ENCODE data around the gene GJD3. TPM values are rescaled to one million over a fixed set of nuclear protein-coding genes. Genes with fewer than 3 reads are reported as not detected.

The GJD3 gene
- total RNA-seq, 1 donor from 2014 or later, result 0.31 TPM

DNA sequence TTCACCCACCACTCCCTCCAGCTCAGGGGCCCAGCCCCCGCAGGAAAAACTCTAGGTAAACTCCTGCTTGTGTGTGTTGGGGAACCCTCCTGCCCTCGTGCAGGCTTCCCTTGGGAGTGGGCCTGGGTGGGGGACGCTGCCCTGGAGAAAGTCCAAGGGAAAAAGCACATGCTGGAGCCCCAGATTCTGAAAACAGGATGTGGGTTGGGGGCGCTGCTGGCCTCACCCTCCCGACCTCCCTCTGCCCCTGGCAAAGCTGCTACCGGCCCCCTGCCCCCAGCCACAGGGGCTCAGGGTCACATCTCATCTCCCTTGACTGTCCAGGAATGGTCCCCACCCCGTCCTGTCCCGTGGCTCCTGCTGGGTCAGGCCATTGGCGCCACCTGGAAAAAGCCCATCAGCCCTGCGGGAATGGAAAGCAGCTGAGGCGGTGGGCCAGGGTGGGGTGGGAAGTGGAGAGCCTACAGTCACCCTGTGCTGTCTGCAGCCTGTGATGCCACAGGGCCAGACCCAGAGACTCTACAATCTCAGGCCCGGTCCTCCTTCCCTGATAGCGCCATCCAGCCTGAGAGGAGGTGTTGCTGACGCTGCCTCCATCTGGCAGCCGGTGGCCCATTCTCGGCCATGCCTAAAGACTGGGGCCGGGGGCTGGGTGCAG, 2.5 kb upstream of the GJD3 start:
- no peak for DNase-seq

DNA sequence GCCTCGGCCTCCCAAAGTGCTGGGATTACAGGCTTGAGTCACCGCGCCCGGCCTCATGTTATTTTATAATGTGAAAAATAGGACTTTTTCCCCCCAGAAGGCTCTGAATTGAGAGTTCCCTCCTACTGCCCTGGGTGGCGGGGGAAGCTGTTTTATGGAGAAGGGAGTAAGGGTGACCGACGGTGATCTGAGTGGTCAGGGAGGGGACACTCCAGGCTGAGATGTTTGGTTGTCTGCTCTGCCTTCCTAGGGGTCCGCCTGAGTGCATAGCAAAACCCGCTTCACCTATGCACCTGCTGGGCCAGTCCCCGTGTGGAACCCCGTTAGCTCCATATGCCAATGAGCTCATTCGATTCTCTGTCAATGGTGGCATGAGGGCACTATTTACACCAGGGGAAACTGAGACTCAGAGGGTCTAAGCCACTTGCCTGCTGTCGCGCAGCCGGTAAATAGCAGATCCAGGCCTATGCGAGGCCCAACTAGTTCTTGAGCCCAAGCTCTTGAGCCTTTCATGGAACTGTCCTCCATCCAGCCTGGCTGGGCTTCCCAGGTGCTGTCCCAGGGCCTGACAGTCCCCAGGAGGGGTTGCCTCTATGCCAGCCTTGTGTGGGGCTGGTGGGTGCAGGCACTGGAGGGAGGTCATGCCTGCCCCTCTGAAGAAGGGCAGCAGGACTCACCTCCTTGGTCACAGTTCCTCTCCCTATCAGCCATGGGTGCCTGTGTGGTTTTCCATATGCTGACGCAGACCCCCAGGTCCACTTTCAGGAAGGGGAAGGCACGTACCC, 1.7 kb upstream of the GJD3 start:
- DNase-seq, result no peak

DNA sequence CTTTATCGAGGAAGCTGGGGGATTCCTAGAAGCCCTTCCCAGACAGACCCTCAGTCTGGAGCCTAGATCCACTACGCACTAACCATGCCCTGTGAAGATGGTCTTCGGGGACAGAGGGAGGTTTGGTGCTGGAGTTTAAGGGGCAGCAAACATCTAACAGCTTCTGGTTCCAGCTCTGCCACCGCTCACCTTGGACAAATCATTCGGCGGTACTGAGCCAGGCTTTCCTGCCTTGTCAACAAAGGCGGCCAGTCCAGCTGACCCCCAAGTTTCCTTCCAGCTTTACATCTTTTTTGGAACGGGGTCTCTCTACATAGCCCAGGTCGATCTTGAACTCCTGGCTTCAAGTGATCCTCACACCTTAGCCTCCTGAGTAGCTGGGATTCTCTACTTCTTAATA, 369 bp upstream of the GJD3 start:
- no peak for DNase-seq

DNA sequence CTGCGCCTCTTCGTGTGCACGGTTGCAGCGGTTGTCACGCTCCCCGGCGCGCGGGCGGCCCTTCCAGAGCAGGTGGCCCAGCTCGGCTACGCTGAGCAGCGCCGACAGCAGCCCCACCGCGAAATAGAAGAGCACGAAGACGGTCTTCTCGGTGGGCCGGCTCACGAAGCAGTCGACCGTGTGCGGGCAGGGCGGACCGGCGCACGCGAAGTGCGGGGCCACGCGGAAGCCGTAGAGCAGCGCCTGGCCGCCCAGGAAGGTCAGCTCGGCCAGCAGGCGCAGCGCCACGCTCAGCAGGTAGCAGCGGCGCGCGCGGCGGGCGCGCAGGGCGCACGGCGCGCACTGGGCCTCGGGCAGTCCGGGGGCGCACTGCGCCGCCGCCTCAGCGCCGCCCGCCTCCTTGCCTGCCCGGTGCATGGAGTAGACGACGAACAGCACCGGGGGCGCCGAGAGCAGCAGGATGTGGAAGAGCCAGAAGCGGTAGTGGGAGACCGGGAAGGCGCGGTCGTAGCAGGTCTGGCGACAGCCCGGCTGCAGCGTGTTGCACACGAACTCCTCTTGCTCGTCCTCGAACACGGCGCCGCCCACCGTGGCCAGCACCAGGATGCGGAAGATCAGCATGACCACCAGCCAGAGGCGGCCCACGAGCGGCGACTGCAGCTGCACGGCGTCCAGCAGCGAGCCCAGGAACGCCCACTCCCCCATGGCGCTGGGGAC, 1.3 kb downstream of the GJD3 start:
- DNase-seq, result no peak

DNA sequence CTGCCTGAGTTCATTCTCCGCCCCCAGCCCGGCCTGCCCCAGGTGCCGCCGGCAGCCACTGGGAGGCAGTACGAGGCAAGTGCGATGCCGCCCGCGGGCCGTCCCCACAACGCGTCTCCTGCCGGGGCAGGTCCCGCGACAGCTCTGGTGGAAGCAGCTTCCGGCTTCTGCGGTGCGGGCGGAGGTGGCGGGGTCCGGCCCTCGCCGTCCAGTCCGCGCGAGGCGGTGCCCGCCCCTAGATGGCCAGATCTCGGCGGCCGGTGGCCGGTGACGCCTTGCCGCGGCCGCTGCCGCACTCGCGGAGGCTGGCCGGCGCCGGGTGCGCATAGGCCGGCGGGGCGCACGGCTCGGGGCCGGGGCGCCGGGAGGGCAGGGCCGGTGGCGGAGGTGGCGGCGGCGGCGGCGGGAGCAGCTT, 1.8 kb downstream of the GJD3 start:
- DNase-seq, result no peak

DNA sequence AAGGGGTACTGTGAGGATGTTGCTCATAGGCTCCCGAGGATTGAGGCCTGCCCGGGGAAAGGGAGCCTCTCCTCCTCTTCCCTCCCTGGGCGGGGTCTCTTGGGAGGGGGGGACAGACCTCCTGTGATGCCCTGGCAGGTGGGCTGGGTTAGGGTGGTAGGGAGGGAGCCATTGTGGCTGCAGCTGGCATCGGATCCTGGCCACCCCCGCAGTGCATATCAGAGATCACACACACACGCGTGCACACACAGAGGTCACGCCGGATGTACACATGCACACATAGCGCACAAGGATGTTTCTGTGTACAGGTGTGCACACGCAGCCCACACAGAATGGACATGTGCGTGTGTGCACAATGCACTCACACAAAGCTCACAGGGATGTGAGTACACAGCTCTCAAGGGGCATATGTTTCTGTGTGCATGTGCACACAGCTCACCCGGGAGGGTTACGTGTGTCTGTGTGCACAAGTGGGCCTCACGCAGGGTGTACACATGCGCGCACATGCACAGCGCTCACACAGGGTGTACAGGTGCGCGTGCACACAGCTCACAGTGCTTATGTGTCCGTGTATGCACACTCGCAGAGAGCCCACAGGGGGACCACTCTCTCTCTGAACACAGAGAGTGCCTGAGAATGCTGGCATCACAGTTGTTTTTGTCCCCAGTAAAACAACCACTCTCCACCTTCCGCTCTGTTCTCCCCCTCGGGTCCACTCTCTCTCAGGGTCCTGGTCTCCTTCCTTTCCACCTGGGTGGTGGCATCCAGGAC, 2.4 kb downstream of the GJD3 start:
- DNase-seq, result no peak

DNA sequence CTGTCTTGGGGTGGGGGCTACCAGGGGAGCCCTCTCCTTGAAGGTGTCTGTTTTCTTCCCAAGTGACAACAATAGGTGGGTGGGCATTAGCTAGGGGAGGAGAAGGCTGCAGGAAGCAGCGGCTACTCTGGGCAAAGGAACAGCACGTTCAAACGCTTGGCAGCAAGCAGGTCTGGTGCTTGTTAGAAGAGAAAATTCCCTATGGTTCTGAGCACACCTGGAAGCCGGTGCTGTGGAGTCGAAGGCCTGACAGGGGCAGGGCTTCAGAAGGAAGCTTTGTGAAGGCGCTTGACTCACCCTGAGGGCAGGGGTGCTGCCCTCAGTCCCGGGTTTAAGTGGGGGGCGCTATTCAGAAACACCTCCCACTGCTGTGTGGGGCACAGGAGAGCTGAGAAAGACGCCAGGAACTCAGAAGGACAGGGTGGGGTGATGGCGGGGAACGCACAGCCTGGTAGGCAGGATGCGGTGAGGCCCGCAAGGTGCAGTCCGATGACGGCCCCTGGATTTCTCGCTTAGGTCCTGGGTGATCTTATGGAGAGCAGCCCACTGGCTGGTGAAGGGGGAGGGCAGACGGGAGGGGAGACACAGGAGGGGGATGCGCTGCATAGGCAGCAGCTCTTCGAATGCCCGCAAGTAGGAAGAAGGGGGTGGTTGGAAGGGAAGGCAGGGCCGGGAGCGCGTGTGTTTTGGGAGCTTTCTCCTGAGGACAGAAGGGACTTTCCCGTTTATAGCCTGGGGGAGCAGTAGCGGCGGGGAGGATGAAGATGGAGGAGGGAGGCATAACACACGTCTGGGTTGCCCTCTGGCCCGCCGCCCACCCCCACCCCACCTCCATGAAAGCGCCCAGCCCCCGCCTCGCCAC, 3.2 kb downstream of the GJD3 start:
- no peak for DNase-seq

DNA sequence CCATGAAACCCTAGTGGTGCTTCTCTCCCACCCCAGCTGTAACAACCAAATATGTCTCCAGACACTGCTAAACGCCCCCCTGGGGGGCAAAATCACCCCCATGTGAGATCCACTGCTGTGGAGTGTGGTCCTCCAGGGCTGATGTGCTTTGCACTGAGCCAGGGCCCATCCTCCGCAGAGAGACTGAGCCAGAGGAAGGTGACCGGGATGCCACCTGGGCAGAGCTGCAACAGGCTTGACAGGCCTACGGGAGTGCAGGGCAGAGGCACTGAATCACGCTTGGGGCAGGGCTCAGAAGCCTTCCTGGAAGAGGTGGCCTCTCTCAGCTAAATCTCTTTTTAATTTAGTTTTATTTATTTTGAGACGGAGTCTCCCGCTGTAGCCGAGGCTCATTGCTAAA, 4.4 kb downstream of the GJD3 start:
- no peak for DNase-seq

DNA sequence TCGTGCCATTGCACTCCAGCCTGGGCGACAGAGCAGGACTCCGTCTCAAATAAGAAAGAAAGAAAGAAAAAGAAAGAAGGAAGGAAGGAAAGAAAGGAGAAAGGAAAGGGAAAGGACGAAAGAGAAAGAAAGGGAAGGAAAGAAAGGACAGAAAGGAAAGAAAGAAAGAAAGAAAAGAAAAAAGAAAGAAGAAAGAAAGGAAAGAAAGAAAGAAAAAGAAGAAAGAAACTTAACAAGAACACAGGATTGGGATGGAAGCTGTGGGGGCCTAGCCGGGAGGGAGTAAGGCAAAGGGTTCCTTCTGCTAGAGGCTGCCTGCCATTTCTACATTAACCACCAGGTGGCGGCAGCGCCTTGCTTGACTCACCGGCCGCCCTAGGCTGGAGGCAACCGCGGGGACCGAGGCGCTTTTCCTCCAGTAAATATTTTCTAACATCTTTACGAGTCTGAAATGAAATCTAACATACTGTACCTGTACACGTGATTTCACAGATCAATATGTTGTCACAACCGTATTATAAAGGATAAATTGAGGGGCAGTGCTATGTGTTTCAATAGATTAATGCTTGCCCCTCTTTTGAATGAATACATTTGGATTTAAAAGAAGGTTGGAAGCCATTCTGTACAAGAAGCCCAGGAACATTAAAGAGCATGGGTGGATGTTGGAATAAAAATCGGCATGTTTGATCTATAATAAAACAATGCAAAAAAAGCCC, 6.1 kb downstream of the GJD3 start:
- peak; percentile 73 for DNase-seq

DNA sequence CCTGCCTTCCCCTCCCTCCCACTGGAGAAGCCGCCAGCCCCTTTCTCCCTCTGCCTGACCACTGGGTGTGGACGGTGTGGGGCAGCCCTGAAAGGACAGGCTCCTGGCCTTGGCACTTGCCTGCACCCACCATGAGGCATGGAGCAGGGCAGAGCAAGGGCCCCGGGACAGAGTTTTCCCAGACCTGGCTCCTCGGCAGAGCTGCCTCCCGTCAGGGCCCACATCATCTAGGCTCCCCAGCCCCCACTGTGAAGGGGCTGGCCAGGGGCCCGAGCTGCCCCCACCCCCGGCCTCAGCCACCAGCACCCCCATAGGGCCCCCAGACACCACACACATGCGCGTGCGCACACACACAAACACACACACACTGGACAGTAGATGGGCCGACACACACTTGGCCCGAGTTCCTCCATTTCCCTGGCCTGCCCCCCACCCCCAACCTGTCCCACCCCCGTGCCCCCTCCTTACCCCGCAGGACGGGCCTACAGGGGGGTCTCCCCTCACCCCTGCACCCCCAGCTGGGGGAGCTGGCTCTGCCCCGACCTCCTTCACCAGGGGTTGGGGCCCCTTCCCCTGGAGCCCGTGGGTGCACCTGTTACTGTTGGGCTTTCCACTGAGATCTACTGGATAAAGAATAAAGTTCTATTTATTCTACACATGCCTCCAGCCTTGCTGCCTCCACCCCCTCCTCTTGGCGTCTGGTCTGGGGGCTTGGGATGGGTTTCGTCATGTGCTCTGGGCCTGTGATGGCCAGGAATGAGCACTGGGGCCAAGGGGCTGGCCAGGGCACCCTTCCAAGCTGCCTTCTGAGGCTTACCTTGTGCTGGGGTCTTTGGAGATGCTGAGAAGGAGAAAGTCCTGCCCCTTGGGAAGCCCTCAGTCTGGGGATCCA, 7.3 kb downstream of the GJD3 start:
- no peak for DNase-seq

DNA sequence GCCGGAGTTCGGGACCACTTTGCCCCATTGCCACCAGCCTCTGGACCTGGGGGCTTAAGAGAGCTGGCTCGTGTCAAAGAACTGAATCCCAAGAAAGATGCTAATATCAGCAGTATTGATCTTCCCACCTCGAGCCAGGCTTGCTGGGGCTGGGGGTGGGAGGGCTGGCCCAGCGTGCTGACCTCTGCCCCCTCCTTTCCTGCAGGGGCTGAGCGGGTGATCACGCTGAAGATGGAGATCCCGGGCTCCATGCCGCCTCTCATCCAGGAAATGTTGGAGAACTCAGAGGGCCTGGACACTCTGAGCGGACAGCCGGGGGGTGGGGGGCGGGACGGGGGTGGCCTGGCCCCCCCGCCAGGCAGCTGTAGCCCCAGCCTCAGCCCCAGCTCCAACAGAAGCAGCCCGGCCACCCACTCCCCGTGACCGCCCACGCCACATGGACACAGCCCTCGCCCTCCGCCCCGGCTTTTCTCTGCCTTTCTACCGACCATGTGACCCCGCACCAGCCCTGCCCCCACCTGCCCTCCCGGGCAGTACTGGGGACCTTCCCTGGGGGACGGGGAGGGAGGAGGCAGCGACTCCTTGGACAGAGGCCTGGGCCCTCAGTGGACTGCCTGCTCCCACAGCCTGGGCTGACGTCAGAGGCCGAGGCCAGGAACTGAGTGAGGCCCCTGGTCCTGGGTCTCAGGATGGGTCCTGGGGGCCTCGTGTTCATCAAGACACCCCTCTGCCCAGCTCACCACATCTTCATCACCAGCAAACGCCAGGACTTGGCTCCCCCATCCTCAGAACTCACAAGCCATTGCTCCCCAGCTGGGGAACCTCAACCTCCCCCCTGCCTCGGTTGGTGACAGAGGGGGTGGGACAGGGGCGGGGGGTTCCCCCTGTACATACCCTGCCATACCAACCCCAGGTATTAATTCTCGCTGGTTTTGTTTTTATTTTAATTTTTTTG, 8.5 kb downstream of the GJD3 start:
- DNase-seq, result no peak

DNA sequence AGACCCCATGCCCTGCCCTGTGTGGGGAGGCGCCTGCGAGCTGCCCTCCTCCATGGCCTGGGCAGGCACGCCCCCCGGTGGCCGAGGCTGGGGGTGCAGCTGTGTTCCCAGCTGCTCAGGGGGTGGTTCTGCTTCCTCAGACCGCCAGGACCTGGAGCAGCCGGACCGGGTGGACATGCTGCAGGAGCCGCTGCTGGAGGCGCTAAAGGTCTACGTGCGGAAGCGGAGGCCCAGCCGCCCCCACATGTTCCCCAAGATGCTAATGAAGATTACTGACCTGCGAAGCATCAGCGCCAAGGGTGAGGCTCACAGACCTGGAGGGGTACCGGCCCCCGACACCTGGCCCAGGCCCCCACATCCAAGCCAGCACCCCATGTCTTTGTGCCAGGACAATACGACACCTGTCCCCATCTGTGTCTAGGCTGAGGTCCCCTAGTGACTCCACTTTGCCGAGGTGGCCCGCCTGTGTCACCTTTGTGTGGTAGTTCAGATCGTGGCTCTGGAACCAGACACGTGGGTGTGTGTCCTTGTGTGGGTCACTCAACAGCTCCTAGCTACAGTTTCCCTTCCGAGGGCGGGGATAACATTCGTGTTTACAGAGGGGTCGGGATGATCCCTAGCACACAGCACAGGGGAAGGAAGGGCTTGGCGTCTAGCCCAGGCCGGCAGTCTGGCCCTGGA, 9.3 kb downstream of the GJD3 start:
- DNase-seq, result peak; percentile 35

DNA sequence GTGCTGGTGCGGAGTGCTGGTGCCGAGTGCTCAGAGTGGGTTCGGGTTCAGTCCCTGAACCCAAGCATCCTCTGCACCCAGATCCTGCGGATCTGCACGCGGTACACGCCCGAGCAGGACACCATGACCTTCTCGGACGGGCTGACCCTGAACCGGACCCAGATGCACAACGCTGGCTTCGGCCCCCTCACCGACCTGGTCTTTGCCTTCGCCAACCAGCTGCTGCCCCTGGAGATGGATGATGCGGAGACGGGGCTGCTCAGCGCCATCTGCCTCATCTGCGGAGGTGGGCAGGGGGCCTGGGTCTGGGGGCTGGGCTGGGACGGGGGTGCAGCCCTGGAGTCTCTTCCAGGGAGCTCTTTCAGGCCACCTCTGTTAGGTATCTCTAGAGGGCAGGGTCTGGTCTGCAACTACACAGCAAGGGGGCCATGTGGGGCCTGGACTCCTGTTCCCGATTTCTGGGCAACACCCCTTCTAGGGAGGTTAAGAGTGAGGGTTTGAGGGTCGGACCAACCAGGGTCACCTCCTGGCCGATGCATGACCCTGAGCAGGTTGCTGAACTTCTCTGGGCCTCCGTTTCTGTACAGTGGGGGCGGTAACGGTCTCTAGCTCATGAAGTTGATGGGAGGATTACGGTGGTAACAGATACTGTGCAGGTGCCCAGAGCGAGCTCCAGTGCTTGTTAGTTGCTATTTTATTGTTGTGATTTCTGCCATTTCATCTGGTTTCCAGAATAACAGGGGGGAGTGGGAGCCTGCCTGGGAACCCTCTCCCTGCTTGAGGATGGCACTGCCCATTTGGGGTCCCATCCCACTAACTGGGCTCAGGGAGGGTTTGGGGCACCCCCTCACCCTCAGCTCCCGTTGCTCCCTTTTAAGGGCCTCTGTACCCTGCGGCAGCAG, 10.1 kb downstream of the GJD3 start:
- DNase-seq, result no peak

DNA sequence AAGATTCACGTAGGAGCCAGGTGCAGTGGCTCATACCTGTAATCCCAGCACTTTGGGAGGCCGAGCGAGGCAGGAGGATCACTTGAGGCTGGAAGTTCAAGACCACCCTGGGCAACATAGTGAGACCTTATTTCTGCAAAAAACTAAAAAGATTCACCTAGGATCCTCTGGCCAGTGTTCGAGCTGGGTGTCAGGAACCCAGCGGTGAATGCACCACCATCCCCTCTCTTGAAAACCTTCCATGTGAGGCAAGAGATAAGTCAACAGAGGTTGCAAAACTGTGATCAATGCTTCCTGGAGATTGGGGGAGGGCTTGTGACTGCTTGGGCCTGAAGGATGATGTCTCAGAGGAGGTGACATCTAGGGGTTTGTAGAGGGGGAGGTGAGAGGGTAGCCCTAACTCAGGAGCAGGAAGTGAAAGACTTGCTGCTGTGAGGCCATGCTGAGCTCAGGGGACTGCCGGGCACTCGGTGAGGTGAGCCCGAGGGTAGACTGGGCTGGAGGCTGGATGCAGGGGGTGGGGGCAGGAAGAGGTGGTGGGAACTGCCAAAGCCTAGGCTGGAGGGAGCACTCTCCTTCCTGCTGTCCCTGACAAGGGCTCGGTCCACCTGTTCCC, 11.7 kb downstream of the GJD3 start:
- no peak for DNase-seq

DNA sequence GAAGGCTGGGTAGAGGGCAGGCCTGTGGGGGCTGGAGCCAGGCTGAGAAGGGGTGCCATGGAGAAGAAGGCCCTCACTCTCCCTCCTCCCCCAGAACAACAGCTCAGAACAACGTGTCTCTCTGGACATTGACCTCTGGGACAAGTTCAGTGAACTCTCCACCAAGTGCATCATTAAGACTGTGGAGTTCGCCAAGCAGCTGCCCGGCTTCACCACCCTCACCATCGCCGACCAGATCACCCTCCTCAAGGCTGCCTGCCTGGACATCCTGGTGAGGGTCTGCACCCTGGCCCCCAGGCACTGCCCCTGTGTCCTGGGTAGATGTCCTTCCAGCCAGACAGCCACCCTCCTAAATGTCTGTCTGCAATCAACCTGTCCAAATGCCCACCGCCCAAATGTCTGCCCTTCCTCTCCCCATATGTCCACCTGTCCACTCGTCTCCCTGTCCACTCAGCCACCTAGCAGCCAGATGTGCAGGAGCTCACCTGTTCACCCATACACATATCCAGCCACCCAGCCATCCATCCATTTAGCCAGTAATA, 12.2 kb downstream of the GJD3 start:
- DNase-seq, result no peak

Data from occipital lobe (tissue), 2 donors.